ENCODE results near the gene ABCA7. TPM values are rescaled to one million over a fixed set of nuclear protein-coding genes. Genes with fewer than 3 reads are reported as not detected.

The ABCA7 gene
- total RNA-seq, 2 donors from 2014 or later = 33.7 to 87.3 TPM

DNA sequence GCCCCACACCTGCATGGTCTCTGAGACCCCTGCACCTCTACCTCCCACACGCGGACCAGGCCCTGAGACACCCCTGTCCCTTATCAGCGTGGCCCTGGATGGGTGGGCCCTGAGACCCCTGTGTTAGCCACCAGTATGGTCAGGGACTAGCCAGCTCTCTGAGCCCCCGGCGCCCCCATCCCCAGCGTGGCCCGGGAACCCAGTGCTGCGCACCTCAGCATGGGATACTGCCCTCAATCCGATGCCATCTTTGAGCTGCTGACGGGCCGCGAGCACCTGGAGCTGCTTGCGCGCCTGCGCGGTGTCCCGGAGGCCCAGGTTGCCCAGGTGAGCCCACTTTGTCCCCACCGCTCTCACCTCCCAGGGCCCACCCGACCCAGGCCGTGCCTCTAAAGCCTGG is 22.1 kb downstream of the ABCA7 start:
- WGBS, 2 donors = 95% methylated on average over 16 to 20 of the region's 20 CpGs
- TF ChIP-seq, protein P1, sequence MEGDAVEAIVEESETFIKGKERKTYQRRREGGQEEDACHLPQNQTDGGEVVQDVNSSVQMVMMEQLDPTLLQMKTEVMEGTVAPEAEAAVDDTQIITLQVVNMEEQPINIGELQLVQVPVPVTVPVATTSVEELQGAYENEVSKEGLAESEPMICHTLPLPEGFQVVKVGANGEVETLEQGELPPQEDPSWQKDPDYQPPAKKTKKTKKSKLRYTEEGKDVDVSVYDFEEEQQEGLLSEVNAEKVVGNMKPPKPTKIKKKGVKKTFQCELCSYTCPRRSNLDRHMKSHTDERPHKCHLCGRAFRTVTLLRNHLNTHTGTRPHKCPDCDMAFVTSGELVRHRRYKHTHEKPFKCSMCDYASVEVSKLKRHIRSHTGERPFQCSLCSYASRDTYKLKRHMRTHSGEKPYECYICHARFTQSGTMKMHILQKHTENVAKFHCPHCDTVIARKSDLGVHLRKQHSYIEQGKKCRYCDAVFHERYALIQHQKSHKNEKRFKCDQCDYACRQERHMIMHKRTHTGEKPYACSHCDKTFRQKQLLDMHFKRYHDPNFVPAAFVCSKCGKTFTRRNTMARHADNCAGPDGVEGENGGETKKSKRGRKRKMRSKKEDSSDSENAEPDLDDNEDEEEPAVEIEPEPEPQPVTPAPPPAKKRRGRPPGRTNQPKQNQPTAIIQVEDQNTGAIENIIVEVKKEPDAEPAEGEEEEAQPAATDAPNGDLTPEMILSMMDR (IDR thresholded peaks at IDR 0.05) = no peak
- no peak for TF ChIP-seq POLR2A (IDR thresholded peaks at IDR 0.05)
- no peaks in the 10 kb centered on the region for H3K9me3 ChIP-seq

DNA sequence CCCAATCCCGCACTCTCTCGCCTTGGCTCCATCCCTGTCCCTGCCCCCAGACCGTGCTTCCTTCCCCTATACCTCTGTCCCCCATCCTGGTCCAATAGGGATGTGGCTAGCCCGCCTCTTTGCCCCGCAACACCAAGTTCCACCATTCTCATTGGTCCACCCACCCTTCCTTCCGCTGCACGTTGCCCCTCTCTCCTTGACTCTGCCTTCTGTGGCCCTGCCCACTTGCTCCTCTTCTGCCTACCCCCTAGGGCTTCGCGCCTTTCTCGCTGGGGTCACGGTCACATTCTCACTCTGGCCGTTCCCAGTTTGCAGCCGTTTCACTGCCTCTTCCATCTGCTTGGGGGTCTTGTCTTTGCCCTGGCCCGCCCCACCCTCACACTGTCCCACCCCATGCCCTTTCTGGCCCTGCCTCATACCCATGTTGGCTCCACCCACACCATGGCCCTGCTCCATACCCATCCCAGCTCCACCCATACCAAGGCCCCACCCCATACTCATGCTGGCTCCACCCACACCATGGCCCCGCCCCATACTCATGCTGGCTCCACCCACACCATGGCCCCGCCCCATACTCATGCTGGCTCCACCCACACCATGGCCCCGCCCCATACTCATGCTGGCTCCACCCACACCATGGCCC is 22.6 kb downstream of the ABCA7 start:
- Histone ChIP-seq H3K4me1 (peaks cover 35% of the 10 kb centered on the region), H3K27ac (no peak overlapping the region), H3K27me3 (peaks cover 0 to 13% of the 10 kb centered on the region in 2 donors), H3K9me3 (no peaks in the 10 kb centered on the region), H3K36me3 (replicated peaks in 1 of 2; ENCODE audit: insufficient read depth in 1 of 2, low read depth in 2 of 2) (no peaks in the 10 kb centered on the region), H3K4me3 (no peak overlapping the region)
- DNase-seq (no peak), ATAC-seq (no peak)
- intact Hi-C loops (cut with DNase I) = no loop called here
- no peak for TF ChIP-seq POLR2A (IDR thresholded peaks at IDR 0.05)
- TF ChIP-seq, protein P1 (IDR thresholded peaks at IDR 0.05) = no peak
- 85 to 94% methylated on average over 15 to 16 of the region's 17 CpGs for WGBS, 2 donors

More for the DNA sequence above, 22.1 kb downstream of the ABCA7 start:
- DNase-seq (no peak), ATAC-seq (no peak)
- H3K36me3 ChIP-seq (replicated peaks in 1 of 2; ENCODE audit: insufficient read depth in 1 of 2, low read depth in 2 of 2) = no peaks in the 10 kb centered on the region
- peaks cover 30% of the 10 kb centered on the region for H3K4me1 ChIP-seq
- peaks cover 0 to 8% of the 10 kb centered on the region in 2 donors for H3K27me3 ChIP-seq
- no peak overlapping the region for H3K27ac ChIP-seq
- intact Hi-C loops (cut with DNase I) = no loop called here
- no peak overlapping the region for H3K4me3 ChIP-seq

DNA sequence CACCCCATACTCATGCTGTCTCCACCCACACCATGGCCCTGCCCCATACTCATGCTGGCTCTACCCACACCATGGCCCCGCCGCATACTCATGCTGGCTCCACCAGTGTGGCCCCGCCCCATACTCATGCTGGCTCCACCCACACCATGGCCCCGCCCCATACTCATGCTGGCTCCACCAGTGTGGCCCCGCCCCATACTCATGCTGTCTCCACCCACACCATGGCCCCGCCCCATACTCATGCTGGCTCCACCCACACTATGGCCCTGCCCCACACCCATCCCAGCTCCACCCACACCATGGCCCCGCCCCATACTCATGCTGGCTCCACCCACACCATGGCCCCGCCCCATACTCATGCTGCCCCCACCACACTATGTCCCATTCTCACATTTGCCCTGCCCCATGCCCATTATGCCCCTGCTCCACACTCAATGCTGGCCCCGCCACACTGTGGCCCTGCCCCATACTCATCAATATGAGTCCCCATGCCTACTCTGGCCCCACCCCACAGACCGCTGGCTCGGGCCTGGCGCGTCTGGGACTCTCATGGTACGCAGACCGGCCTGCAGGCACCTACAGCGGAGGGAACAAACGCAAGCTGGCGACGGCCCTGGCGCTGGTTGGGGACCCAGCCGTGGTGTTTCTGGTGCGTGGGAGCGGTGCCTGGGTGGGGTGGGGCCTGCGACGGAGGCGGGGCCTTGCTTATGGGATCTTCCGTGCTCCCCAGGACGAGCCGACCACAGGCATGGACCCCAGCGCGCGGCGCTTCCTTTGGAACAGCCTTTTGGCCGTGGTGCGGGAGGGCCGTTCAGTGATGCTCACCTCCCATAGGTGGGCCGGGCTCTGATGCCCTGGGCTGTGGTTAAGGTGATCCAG is 23.4 kb downstream of the ABCA7 start:
- H3K36me3 ChIP-seq (replicated peaks in 1 of 2; ENCODE audit: insufficient read depth in 1 of 2, low read depth in 2 of 2) = no peaks in the 10 kb centered on the region
- ATAC-seq (no peak), DNase-seq (no peak)
- H3K27me3 ChIP-seq = peaks cover 0 to 18% of the 10 kb centered on the region in 2 donors
- WGBS, 2 donors = 64 to 90% methylated on average over 12 to 28 of the region's 37 CpGs
- no peak for TF ChIP-seq POLR2A (IDR thresholded peaks at IDR 0.05)
- TF ChIP-seq, protein P1 (IDR thresholded peaks at IDR 0.05) = no peak
- no peak overlapping the region for H3K4me3 ChIP-seq
- intact Hi-C loops (cut with DNase I) = no loop called here
- H3K9me3 ChIP-seq = no peaks in the 10 kb centered on the region
- no peak overlapping the region for H3K27ac ChIP-seq
- peaks cover 37% of the 10 kb centered on the region for H3K4me1 ChIP-seq

DNA sequence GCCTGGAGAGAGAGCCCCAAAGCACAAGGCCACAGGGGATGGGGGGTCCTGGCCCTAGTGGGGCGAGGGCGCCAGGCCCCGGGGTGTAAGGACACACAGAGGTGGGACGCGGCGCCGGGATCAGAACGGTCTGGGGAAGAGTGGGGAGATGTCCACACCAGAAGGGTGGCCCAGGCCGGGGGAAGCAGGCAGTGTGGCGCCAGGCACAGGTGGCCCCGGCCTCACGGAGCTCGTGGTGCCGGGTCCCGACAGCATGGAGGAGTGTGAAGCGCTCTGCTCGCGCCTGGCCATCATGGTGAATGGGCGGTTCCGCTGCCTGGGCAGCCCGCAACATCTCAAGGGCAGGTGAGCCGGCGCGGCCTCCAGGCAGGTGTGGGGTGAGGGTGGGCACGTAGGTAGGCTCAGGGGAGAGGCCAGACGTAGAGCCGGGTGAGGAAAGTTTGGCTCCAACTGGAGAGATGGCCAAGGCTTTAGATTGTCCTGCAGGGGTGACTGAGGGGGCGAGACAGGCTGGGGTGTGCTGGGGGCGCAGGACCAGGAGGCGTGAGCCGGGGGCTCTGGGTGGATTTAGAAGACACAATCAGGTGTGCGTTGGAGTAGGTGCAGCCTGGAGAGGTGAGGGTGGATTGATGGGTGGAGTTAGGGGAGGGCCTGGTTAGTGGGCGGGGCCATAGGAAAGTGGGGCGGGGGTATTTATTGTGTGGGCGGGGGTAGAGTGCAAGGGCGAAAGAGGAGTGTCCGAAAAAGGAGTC is 24.2 kb downstream of the ABCA7 start:
- intact Hi-C loops (cut with DNase I) = no loop called here
- Histone ChIP-seq H3K4me1 (peaks cover 37% of the 10 kb centered on the region), H3K36me3 (replicated peaks in 1 of 2; ENCODE audit: insufficient read depth in 1 of 2, low read depth in 2 of 2) (no peaks in the 10 kb centered on the region), H3K9me3 (no peaks in the 10 kb centered on the region), H3K27ac (no peak overlapping the region), H3K4me3 (no peak overlapping the region), H3K27me3 (peaks cover 0 to 24% of the 10 kb centered on the region in 2 donors)
- WGBS, 2 donors = 47 to 81% methylated on average over 21 to 33 of the region's 37 CpGs
- TF ChIP-seq POLR2A (IDR thresholded peaks at IDR 0.05) = no peak
- TF ChIP-seq, protein P1 (IDR thresholded peaks at IDR 0.05) = no peak
- DNase-seq = no peak
- ATAC-seq = no peak
